ENCODE measurements around the gene MAZ. TPM values are rescaled to one million over a fixed set of nuclear protein-coding genes. Genes with fewer than 3 reads are reported as not detected.

Gene MAZ
- total and polyA plus RNA-seq, 2 experiments from 2014 or later: 132 to 190 TPM

GRCh38 chr16:29794231-29794710 lies 12.1 kb upstream of the MAZ start:
- H3K27ac ChIP-seq: no peak overlapping the region
- H2AFZ ChIP-seq: no peak overlapping the region
- H3K9me2 ChIP-seq (replicated peaks; ENCODE audit: insufficient read depth): no peaks in the 10 kb centered on the region
- no peak overlapping the region for H3K4me3 ChIP-seq
- TF ChIP-seq CTCF (IDR thresholded peaks at IDR 0.05; ENCODE audit: poor library complexity) (no peak), EZH2 (IDR thresholded peaks at IDR 0.05; ENCODE audit: borderline replicate concordance) (no peak), EZH2phosphoT487 (IDR thresholded peaks at IDR 0.05; ENCODE audit: low read depth, severe bottlenecking, unreplicated experiment) (no peak)
- no peaks in the 10 kb centered on the region for H3K4me1 ChIP-seq (ENCODE audit: insufficient read depth)
- no peaks in the 10 kb centered on the region for H3K9me3 ChIP-seq (ENCODE audit: low read depth)
- no peaks in the 10 kb centered on the region for H3K27me3 ChIP-seq
- H3K36me3 ChIP-seq (replicated peaks; ENCODE audit: insufficient read depth, low read depth): no peaks in the 10 kb centered on the region
- 97% methylated on average over 3 of the region's 3 CpGs for WGBS (ENCODE audit: low lambda C conversion rate, missing lambda C conversion rate)
- peaks cover 2% of the 10 kb centered on the region for H4K20me1 ChIP-seq (ENCODE audit: insufficient read depth, poor library complexity, severe bottlenecking)
- no peak overlapping the region for H3K4me2 ChIP-seq
- no peak for DNase-seq (ENCODE audit: low spot score)
- peaks cover 56% of the 10 kb centered on the region for H3K79me2 ChIP-seq

GRCh38 chr16:29802416-29802935 lies 3.9 kb upstream of the MAZ start:
- H3K4me3 ChIP-seq: no peak overlapping the region
- H3K4me2 ChIP-seq: no peak overlapping the region
- peaks cover 7% of the 10 kb centered on the region for H3K4me1 ChIP-seq (ENCODE audit: insufficient read depth)
- no peaks in the 10 kb centered on the region for H3K27me3 ChIP-seq
- no peaks in the 10 kb centered on the region for H3K9me2 ChIP-seq (replicated peaks; ENCODE audit: insufficient read depth)
- TF ChIP-seq EZH2phosphoT487 (IDR thresholded peaks at IDR 0.05; ENCODE audit: low read depth, severe bottlenecking, unreplicated experiment): no peak
- no peak for TF ChIP-seq EZH2 (IDR thresholded peaks at IDR 0.05; ENCODE audit: borderline replicate concordance)
- no peak for TF ChIP-seq CTCF (IDR thresholded peaks at IDR 0.05; ENCODE audit: poor library complexity)
- no peak for DNase-seq (ENCODE audit: low spot score)
- no peak overlapping the region for H3K27ac ChIP-seq
- no peaks in the 10 kb centered on the region for H3K36me3 ChIP-seq (replicated peaks; ENCODE audit: insufficient read depth, low read depth)
- WGBS (ENCODE audit: low lambda C conversion rate, missing lambda C conversion rate): 96% methylated on average over 8 of the region's 8 CpGs
- no peaks in the 10 kb centered on the region for H4K20me1 ChIP-seq (ENCODE audit: insufficient read depth, poor library complexity, severe bottlenecking)
- peaks cover 10% of the 10 kb centered on the region for H3K79me2 ChIP-seq
- H3K9me3 ChIP-seq (ENCODE audit: low read depth): no peaks in the 10 kb centered on the region
- no peak overlapping the region for H2AFZ ChIP-seq

DNA sequence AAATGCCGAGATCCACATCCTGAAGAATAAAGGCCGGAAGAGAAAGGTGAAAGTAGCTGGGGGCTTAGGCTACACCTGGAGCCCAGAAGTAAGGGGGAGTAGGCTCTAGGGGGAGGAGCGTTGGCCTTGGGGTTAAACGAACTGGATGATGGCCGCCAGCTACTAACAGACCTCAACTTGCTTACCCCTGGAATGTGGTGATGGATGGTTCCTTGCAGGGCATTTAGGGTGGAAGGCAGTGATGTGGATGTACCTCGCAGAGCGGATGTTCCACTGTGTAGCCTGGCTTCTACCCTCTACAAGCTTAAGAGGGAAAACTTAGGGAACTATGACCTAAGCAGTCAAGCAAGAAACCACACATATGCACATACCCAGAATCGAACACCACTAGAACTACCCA lies 2.3 kb upstream of the MAZ start:
- Histone ChIP-seq H3K36me3 (replicated peaks; ENCODE audit: insufficient read depth, low read depth) (no peaks in the 10 kb centered on the region), H3K9me2 (replicated peaks; ENCODE audit: insufficient read depth) (no peaks in the 10 kb centered on the region), H3K4me3 (no peak overlapping the region), H3K27ac (peak overlapping the region; percentile 98), H2AFZ (no peak overlapping the region), H3K79me2 (peaks cover 22% of the 10 kb centered on the region), H3K4me1 (ENCODE audit: insufficient read depth) (peaks cover 18% of the 10 kb centered on the region), H3K9me3 (ENCODE audit: low read depth) (no peaks in the 10 kb centered on the region), H4K20me1 (ENCODE audit: insufficient read depth, poor library complexity, severe bottlenecking) (peaks cover 11% of the 10 kb centered on the region), H3K4me2 (peak overlapping the region; percentile 94), H3K27me3 (no peaks in the 10 kb centered on the region)
- DNase-seq (ENCODE audit: low spot score): no peak
- 87% methylated on average over 8 of the region's 8 CpGs for WGBS (ENCODE audit: low lambda C conversion rate, missing lambda C conversion rate)
- TF ChIP-seq EZH2 (IDR thresholded peaks at IDR 0.05; ENCODE audit: borderline replicate concordance) (no peak), EZH2phosphoT487 (IDR thresholded peaks at IDR 0.05; ENCODE audit: low read depth, severe bottlenecking, unreplicated experiment) (no peak), CTCF (IDR thresholded peaks at IDR 0.05; ENCODE audit: poor library complexity) (no peak)

Data from hepatocyte (in vitro differentiated cells).